Measurements from ENCODE around the gene CELSR1.

- TF ChIP-seq CTCF (IDR thresholded peaks at IDR 0.05): no peak
- no peak for TF ChIP-seq POLR2A (IDR thresholded peaks at IDR 0.05)
Observed at GRCh38 chr22:46407748-46408147, 129.7 kb downstream of the CELSR1 start.

Measured in lower leg skin (tissue), 3 donors.